Measurements from ENCODE around the gene TBCK.

DNA sequence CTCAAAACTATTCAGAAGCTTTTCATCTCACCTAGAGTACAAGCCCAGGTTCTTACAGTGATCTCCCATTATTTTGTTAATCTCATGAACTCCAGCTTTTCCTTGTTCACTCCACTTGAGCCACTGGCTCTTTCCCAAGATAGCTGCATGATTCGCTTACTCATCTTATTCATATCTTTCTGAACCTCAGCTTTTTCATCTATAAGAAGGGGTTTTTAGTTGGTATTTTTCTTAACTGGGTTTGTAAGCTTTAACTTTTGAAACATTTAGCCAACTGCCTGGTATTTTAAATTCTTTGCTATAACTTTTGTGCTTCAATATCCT lies 28.6 kb upstream of the TBCK start:
- TF ChIP-seq, protein P1, sequence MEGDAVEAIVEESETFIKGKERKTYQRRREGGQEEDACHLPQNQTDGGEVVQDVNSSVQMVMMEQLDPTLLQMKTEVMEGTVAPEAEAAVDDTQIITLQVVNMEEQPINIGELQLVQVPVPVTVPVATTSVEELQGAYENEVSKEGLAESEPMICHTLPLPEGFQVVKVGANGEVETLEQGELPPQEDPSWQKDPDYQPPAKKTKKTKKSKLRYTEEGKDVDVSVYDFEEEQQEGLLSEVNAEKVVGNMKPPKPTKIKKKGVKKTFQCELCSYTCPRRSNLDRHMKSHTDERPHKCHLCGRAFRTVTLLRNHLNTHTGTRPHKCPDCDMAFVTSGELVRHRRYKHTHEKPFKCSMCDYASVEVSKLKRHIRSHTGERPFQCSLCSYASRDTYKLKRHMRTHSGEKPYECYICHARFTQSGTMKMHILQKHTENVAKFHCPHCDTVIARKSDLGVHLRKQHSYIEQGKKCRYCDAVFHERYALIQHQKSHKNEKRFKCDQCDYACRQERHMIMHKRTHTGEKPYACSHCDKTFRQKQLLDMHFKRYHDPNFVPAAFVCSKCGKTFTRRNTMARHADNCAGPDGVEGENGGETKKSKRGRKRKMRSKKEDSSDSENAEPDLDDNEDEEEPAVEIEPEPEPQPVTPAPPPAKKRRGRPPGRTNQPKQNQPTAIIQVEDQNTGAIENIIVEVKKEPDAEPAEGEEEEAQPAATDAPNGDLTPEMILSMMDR (conservative IDR thresholded peaks at IDR 0.05; ENCODE audit: low read depth, low read length): no peak
- no peak for TF ChIP-seq EZH2 (IDR thresholded peaks at IDR 0.05; ENCODE audit: borderline replicate concordance, low read depth, low read length, poor library complexity, severe bottlenecking)

All from A673 (cell line).